ENCODE data around the gene COMT.
A peak's percentile ranks its signal among the peaks of the same experiment; 100 is the strongest.

Gene COMT

GRCh38 chr22:19979712-19980493 lies 38.3 kb downstream of the COMT start:
- no peak overlapping the region for H3K27ac ChIP-seq
- DNase-seq (ENCODE audit: low read depth, low spot score), result no peak

- no peak overlapping the region for H3K27ac ChIP-seq
- no peak for DNase-seq (ENCODE audit: low read depth, low spot score)
Measured at GRCh38 chr22:19980766-19981165, 39.2 kb downstream of the COMT start.

- no peak for DNase-seq (ENCODE audit: low read depth, low spot score)
- no peak overlapping the region for H3K27ac ChIP-seq
Measured at GRCh38 chr22:19981171-19981960, 39.8 kb downstream of the COMT start.

GRCh38 chr22:19981961-19982920 lies 40.7 kb downstream of the COMT start:
- H3K27ac ChIP-seq, result no peak overlapping the region
- DNase-seq (ENCODE audit: low read depth, low spot score), result no peak

- DNase-seq (ENCODE audit: low read depth, low spot score), result no peak
- no peak overlapping the region for H3K27ac ChIP-seq
Measured at GRCh38 chr22:19982991-19983578, 41.5 kb downstream of the COMT start.

- DNase-seq (ENCODE audit: low read depth, low spot score), result no peak
- peak overlapping the region; percentile 27 for H3K27ac ChIP-seq
Measured at GRCh38 chr22:19983741-19984140, 42.2 kb downstream of the COMT start.

GRCh38 chr22:19984201-19984753 lies 42.7 kb downstream of the COMT start:
- H3K27ac ChIP-seq, result peak overlapping the region; percentile 27
- DNase-seq (ENCODE audit: low read depth, low spot score), result peak; percentile 77

- no peak for DNase-seq (ENCODE audit: low read depth, low spot score)
- H3K27ac ChIP-seq, result no peak overlapping the region
Measured at GRCh38 chr22:19984851-19985811, 43.6 kb downstream of the COMT start.

GRCh38 chr22:19986011-19986409 lies 44.4 kb downstream of the COMT start:
- H3K27ac ChIP-seq, result no peak overlapping the region
- DNase-seq (ENCODE audit: low read depth, low spot score), result no peak

GRCh38 chr22:19986410-19987341 lies 45.1 kb downstream of the COMT start:
- H3K27ac ChIP-seq, result peak overlapping the region; percentile 42
- no peak for DNase-seq (ENCODE audit: low read depth, low spot score)

- H3K27ac ChIP-seq, result no peak overlapping the region
- no peak for DNase-seq (ENCODE audit: low read depth, low spot score)
Measured at GRCh38 chr22:19987394-19988306, 46.1 kb downstream of the COMT start.

GRCh38 chr22:19988331-19988808 lies 46.8 kb downstream of the COMT start:
- no peak for DNase-seq (ENCODE audit: low read depth, low spot score)
- H3K27ac ChIP-seq, result no peak overlapping the region

GRCh38 chr22:19988965-19989724 lies 47.6 kb downstream of the COMT start:
- no peak for DNase-seq (ENCODE audit: low read depth, low spot score)
- H3K27ac ChIP-seq, result no peak overlapping the region

GRCh38 chr22:19989725-19990067 lies 48.1 kb downstream of the COMT start:
- H3K27ac ChIP-seq, result no peak overlapping the region
- DNase-seq (ENCODE audit: low read depth, low spot score), result no peak

GRCh38 chr22:19990188-19990587 lies 48.6 kb downstream of the COMT start:
- H3K27ac ChIP-seq, result no peak overlapping the region
- no peak for DNase-seq (ENCODE audit: low read depth, low spot score)
